ES-I3 (cell line): Measurements from ENCODE around the gene DTNB.

ENCODE experiments used
- H3K36me3 ChIP-seq: 2 replicates; pipeline ENCODE4 v1.6.1; 2013; ENCODE audit warnings: mild to moderate bottlenecking, low read length, control low read depth, moderate library complexity; ENCODE audit not compliant: insufficient read depth
- H3K4me1 ChIP-seq: 2 replicates; pipeline ENCODE4 v1.6.1; 2013; ENCODE audit warnings: mild to moderate bottlenecking, control low read depth, low read length; ENCODE audit not compliant: insufficient read depth
- H3K9ac ChIP-seq: 2 replicates; pipeline ENCODE4 v1.6.1; 2013; ENCODE audit warnings: low read depth, mild to moderate bottlenecking, low read length, moderate library complexity
- H3K9me3 ChIP-seq: 2 replicates; pipeline ENCODE4 v1.6.1; 2013; ENCODE audit warnings: mild to moderate bottlenecking, low read length, moderate library complexity; ENCODE audit not compliant: control insufficient read depth, insufficient read depth

DTNB gene

DNA sequence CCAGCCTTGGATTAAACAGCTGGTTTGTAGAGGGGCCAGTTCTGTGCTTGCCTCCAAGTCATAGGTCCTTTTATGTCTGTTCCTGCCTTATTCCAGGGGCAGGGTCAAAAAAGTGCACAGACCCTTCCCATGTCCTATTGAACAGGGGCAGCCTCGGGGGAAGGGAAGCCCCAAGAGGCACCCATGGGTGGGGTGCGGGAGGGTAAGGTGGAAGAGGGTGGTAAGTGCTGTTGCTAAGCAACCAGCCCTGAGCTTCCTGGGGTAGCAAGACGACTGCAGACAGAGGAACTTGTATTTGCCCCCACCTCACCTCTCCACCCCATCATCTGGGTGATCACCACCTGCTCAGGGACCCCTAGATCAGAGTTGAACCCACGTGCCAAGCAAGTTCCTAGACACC is 339.4 kb downstream of the DTNB start:
- Histone ChIP-seq H3K4me1 (peaks cover 21% of the 10 kb centered on the region), H3K9ac (no peak overlapping the region), H3K36me3 (no peaks in the 10 kb centered on the region; the same call in 1 of the 2 replicates), H3K9me3 (no peaks in the 10 kb centered on the region)

GRCh38 chr2:25332571-25332970 is 340.8 kb downstream of the DTNB start:
- Histone ChIP-seq H3K9ac (no peak overlapping the region), H3K4me1 (peaks cover 20% of the 10 kb centered on the region), H3K36me3 (no peaks in the 10 kb centered on the region; the same call in 1 of the 2 replicates), H3K9me3 (no peaks in the 10 kb centered on the region)

DNA sequence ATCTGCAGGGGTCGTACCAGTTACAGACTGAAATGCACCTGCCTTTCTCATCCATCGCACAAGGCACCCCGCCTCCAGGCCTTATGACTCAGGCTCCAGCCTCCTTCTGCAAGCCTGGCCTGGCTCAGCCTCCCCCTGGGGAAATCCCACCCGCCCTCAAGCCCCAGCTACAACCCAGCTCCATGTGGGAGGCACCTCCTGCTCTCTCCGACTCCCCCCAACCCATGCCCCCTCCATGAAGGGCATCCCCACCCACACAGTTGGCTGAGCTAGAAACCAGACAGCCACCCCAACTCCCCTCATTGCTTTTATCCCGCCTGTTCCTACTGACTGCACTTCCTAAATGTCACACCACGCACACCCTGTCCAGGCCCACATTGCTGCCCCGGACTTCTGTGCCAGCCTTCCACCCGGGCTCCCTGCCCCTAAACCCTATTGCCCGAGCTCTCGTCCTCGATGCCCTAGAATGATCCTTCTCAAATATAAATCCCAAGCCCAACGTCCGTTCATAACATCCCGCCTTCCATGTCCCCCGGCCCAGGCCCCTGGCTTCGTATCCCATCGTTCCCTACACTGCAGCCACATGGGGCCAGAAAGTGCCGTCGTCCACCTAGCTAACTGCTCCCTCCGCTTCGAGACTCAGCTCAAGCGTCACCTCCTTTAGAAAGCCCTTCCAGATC is 341.6 kb downstream of the DTNB start:
- H3K9me3 ChIP-seq = no peaks in the 10 kb centered on the region
- H3K4me1 ChIP-seq = peaks cover 15% of the 10 kb centered on the region

DNA sequence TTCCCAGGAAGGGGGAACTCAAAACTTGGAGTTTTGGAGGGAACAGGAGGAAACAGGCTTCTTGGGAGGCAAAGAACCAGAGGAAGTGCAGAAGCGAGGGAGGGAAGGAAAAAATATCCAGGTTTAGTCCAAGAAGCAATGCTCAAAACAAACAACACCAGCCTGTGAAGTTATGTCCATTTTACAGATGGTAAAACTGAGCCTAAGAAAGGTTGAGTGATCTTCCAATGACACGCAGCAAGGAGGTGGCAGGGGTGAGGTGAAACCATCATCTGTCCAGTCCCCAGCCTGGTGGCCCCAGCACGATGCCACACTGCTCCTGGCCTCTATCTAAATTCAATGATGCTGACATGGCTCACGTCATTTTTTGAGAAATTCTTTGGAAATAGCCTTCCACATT is 342.4 kb downstream of the DTNB start:
- Histone ChIP-seq H3K9me3 (no peaks in the 10 kb centered on the region), H3K36me3 (no peaks in the 10 kb centered on the region; the same call in 1 of the 2 replicates), H3K9ac (no peak overlapping the region), H3K4me1 (peaks cover 8% of the 10 kb centered on the region)

More for the DNA sequence above, 341.6 kb downstream of the DTNB start:
- Histone ChIP-seq H3K36me3 (no peaks in the 10 kb centered on the region; the same call in 1 of the 2 replicates), H3K9ac (no peak overlapping the region)

- no peak overlapping the region for H3K9ac ChIP-seq
- H3K4me1 ChIP-seq = peaks cover 7% of the 10 kb centered on the region
- H3K9me3 ChIP-seq = no peaks in the 10 kb centered on the region
- H3K36me3 ChIP-seq = no peaks in the 10 kb centered on the region; the same call in 1 of the 2 replicates
These were observed 343.1 kb downstream of the DTNB start for GRCh38 chr2:25330273-25330672.

DNA sequence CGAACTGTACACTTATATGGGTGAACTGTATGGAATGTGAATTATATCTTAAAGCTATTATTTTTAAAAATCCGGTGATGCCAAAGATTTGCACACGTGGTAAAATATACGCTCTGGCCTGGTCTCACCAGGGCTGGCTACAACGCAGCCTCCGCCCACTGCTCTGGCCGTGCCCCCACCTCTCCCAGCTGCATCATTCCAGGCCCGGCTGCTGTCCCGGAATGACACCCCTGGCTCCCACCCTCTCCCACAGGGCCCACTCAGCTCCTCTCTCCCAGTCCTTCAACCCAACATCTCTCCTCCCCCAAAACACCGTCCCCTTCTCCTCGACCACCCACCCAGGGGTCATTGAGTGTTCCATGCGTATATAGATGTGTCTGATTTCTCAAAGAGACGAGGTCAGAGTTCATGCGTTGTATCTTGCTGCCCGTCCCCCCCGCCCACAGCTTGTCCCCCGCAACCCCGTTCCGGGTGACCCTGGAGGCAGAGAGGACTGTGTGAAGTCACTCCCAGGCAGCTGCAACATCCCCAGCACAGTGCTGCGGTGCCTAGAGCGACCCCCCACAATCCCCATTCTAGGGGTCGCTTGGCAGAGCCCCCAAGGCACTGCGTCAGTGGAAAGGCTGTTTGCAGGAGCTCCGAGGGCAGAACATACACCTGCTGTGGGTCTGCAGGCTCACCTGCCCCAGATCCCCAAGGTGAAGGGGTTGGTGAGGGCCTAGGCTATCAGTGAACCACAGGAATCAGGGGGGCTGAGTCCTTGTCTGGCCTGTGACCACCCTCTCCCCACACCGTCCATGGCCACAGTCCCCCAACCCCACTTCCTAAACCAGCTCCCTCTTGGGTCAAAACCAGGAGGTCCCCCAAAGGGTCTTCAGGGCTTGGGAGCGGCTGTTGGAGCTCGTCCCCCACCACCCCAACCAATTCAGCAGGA is 345.0 kb downstream of the DTNB start:
- Histone ChIP-seq H3K9me3 (no peaks in the 10 kb centered on the region), H3K4me1 (peaks cover under 1% of the 10 kb centered on the region; the same call in 1 of the 2 replicates), H3K36me3 (no peaks in the 10 kb centered on the region), H3K9ac (no peak overlapping the region)
